RPMI7951 (cell line): Measurements from ENCODE around the gene CETP. TPM values are rescaled to one million over a fixed set of nuclear protein-coding genes. Genes with fewer than 3 reads are reported as not detected.
"Not testable (repeated sequence)": the region's sequence is repeated elsewhere in the genome, so short reads cannot be mapped to it uniquely, and the experiment has no call there.

ENCODE experiments used
- DNase-seq: peaks from one replicate; pipeline ENCODE4 v3.0.0-alpha.2; 2012; ENCODE audit warnings: low read depth
- total RNA-seq: library from RNA; depleted of rRNA; stranded (reverse); fragments of >200 nt; shearing (Covaris generic); gene quantifications from 2 replicates; pipeline ENCODE4 v1.2.3, GENCODE V29; 2014

CETP gene
- total RNA-seq, 1 experiment from 2014 or later = 3.5 TPM

- no peak for DNase-seq
Observed at GRCh38 chr16:56956076-56956475, 5.7 kb upstream of the CETP start.

- DNase-seq = no peak
Observed at GRCh38 chr16:56956756-56957155, 5.0 kb upstream of the CETP start.

GRCh38 chr16:56960681-56961281 lies 969 bp upstream of the CETP start:
- peak; percentile 89 for DNase-seq

GRCh38 chr16:56961386-56961785 lies 364 bp upstream of the CETP start:
- no peak for DNase-seq

- peak; percentile 90 for DNase-seq
Observed at GRCh38 chr16:56964243-56965148, 2.7 kb downstream of the CETP start.

- DNase-seq = peak; percentile 51
Observed at GRCh38 chr16:56965149-56966092, 3.7 kb downstream of the CETP start.

GRCh38 chr16:56966093-56966475 lies 4.3 kb downstream of the CETP start:
- DNase-seq = peak; percentile 41

- DNase-seq = peak; percentile 40
Observed at GRCh38 chr16:56967733-56968132, 6.0 kb downstream of the CETP start.

GRCh38 chr16:56969769-56970168 lies 8.0 kb downstream of the CETP start:
- no peak for DNase-seq

GRCh38 chr16:56970934-56971767 lies 9.4 kb downstream of the CETP start:
- peak; percentile 57 for DNase-seq

- no peak for DNase-seq
Observed at GRCh38 chr16:56971768-56972043, 10.0 kb downstream of the CETP start.

- DNase-seq = no peak
Observed at GRCh38 chr16:56972403-56973293, 10.9 kb downstream of the CETP start.

GRCh38 chr16:56973294-56973689 lies 11.5 kb downstream of the CETP start:
- DNase-seq = no peak

- not testable (repeated sequence) for DNase-seq
Observed at GRCh38 chr16:56973899-56974298, 12.1 kb downstream of the CETP start.

GRCh38 chr16:56974549-56975300 lies 13.0 kb downstream of the CETP start:
- no peak for DNase-seq

- DNase-seq = no peak
Observed at GRCh38 chr16:56975714-56976113, 14.0 kb downstream of the CETP start.

GRCh38 chr16:56977216-56977615 lies 15.5 kb downstream of the CETP start:
- DNase-seq = no peak

- no peak for DNase-seq
Observed at GRCh38 chr16:56977823-56978430, 16.2 kb downstream of the CETP start.

GRCh38 chr16:56980201-56980535 lies 18.4 kb downstream of the CETP start:
- DNase-seq = no peak
